Activated CD4-positive, alpha-beta T cell treated with anti-CD3 and anti-CD28 coated beads, Interleukin-2, Interleukin-4, amounts not matched to agents 100 ng/mL and 50 ng/mL, durations not matched to agents 16 hours and 8 hours (primary cell): ENCODE measurements around the gene IRAK1.

Experiments
- DNase-seq: peaks from one replicate; pipeline ENCODE4 v3.0.0-alpha.2; 2020; ENCODE audit warnings: low spot score

IRAK1 gene

DNA sequence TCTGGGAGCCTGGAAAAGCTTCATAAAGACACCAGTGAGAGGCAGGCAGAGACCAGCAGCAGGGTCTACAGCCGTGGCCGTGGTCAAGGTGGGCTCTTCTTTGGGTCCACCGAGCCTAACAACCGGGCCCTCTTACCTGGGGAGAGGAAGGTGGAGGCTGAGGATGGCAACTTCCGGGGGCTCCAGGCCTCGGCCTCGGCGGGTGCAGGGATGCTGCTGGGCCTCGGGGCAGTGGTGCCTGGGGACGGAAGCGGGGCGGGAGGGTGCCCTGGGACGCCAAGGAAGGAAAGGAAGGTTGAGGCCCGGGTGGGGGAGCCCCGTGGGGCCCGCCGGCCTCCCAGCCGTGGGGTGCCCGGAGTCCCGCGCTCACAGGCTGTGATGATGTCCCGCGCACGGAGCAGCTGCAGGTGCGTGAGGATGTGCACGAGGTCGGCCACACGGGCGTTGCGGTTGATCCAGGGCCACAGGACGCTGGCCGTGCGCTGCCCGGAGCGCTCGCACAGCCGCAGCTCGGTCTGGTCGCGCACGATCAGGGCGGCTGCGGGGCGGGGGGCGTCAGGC, 561 bp downstream of the IRAK1 start:
- DNase-seq = peak; percentile 15

DNA sequence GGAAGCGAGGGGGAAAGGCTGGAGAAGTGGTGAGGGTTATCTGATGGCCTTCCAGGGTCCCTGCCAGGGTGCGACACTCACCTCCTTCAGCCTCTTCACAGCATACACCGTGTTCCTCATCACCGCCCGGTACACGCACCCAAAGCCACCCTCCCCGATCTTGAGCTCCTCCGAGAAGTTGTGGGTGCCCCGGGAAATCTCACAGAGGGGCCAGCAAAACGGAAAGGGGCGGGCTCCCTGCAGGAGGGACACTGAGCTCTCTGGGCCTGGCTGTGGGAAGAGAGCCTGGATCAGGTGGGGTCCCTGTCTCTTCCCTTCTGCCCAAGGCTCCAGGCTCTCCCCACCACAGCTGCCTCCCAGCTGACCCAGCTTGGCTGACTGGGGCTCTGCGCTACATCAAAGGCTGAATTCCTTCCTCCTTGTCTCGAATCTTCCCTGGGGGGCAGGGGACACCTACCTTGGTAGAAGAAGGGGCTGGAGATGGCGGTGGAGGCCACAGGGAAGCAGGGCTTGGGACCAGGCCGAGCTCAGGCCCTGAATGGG, 1.1 kb downstream of the IRAK1 start:
- DNase-seq = no peak

- DNase-seq = no peak
Measured at GRCh38 chrX:154017766-154018517, 1.8 kb downstream of the IRAK1 start.

GRCh38 chrX:154016366-154017076, 3.2 kb downstream of the IRAK1 start:
- no peak for DNase-seq

DNA sequence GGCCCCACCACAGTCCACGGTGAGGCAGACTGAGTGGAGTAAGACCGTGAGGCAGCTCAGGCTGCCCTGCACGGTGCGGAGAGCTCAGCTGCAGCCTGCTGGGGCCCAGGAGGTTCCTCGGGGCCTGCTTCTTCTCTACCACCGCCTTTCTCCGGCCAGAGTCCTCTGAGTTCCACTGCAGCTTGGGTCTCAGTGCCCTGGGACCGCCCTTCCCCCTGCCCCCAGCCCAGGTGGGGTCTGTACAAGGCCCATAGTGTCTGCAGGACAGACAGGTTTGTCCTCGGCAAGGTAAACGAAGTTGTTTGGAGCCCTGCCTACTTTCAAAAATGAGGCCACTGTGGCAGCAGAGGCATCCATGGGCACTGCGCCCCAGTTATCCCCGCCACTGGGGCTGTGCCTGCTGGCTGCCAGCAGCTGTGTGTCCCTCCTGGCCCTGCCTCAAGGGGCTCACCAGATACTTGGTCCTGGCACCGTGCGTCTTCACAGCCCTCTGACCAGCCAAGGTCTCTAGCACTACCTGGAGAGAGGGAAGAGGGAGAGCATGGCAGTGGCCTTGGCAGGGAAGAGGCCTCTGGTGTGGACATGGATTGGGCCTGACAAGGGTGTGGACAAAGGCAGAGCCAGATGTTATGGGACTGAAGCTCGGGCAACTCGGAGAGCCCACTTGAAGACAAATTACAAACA, 4.0 kb downstream of the IRAK1 start:
- DNase-seq = no peak

DNA sequence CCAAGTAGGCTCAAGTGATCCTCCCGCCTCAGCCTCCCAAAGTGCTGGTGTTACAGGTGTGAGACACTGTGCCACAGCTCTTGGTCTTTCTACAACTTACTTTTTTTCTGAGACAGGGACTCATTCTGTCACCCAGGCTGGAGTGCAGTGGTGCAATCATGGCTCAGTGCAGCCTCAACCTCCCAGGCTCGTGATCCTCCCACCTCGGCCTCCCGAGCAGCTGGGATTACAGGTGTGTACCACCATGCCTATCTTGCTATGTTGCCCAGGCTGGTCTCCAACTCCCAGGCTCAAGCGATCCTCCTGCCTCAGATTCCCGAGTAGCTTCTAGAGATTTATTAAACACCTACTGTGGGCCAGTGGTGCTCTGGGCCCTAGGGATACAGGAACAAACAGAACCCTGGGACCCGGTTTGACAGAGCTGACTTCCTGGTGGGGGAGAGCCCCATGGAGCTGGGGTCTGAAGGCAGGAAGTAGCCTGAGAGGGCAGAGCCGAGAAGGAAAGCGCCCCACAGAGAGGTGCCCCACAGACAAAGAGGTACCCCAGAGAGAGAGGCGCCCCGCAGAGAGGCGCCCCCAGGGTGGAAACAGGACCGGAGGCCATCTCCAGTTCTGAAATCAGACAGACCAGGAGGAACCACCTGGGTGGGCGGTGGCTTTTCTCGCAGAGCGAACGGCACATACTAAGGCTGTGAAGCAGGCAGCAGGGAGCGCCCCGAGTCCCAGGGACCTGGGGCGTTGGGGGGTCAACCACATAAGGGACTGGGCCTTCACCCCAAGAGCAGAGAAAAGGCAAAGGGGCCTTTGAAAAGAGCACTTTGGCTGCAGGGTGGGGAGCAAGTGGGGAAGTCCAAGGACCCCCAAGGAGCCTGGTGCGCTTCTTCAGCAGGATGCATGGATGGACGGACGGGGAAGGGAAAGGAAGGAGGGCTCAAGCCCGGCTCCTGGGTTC, 5.0 kb downstream of the IRAK1 start:
- DNase-seq = no peak

DNA sequence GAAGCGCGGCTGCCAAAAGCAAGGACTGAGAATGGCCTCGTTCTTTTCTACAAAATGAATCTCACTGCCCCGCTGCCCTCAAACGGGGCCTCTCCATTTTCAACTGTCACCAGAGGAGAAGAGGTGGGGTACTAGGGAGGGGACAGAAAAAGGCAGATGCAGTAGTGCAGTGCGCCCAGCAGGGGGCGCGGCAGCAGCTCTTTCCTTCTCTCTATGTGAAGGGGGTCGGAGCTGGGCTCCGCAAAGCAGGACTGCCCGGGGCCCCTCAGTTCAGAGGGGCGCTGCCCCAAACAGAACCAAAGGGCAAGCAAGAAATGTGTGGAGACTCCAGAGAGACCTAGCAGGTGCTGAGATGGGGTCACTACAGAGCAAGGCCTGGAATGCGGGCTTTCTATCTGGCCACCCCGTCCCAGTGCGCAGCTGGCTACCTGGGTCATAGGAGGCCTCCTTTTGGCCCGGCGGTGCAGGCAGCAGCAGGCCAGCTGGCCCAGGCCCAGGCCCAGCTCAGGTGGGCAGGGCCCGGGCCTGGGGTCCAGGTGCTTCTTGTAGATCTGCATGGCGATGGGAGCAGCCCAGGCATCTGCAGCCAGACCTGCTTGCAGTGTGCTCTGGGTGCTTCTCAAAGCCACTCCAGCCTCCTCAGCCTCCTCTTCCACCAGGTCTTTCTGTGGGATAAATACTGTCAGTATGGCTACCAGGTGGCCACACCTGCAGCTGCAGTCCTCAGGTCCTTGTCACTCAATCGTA, 5.9 kb downstream of the IRAK1 start:
- peak; percentile 50 for DNase-seq

- DNase-seq = no peak
Measured at GRCh38 chrX:154013001-154013421, 6.7 kb downstream of the IRAK1 start.

GRCh38 chrX:154012336-154012991, 7.2 kb downstream of the IRAK1 start:
- no peak for DNase-seq

- DNase-seq = no peak
Measured at GRCh38 chrX:154011376-154012335, 8.0 kb downstream of the IRAK1 start.

GRCh38 chrX:154010330-154011087, 9.2 kb downstream of the IRAK1 start:
- DNase-seq = no peak

GRCh38 chrX:154008521-154008920, 11.2 kb downstream of the IRAK1 start:
- DNase-seq = no peak

GRCh38 chrX:154006947-154007346, 12.8 kb downstream of the IRAK1 start:
- DNase-seq = no peak

DNA sequence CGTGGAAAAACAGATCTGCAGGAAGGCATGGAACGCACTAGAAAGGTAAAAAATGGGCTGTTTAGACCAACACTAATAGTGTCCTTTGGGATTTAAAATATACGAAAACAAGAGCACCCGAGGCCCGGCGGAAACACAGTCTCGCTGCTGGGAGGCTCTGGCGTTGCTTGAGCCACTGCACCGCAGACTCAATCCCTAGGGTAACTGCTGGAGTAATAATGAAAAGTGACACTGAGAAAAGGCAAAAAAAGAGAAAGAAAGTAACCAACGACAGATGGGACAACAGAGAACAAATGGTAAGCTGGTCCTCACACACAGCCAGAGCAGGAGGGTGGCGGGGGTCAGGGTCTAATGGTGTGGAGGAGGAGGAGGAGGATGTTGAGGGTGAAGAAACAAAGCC, 15.4 kb downstream of the IRAK1 start:
- no peak for DNase-seq

GRCh38 chrX:154002215-154002719, 17.4 kb downstream of the IRAK1 start:
- peak; percentile 62 for DNase-seq

DNA sequence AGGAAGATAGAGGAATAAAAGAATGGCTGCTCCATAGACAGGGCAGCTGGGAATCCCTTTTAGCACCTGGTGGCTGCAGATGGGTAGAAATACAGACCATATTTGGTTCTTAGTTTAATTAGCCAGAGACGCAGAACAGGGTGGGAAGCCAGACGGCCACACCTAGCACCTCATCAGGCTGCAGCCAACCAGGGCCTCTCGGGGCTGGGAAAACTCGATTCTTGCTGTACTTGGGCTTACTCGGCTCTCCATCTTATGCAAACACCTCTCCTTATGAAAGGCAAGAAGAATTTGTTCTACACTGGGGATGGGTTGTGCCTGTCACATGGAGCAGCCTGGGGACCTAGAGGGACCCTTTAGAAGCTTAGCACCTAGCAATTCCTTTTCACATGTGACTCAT, 19.7 kb downstream of the IRAK1 start:
- no peak for DNase-seq

DNA sequence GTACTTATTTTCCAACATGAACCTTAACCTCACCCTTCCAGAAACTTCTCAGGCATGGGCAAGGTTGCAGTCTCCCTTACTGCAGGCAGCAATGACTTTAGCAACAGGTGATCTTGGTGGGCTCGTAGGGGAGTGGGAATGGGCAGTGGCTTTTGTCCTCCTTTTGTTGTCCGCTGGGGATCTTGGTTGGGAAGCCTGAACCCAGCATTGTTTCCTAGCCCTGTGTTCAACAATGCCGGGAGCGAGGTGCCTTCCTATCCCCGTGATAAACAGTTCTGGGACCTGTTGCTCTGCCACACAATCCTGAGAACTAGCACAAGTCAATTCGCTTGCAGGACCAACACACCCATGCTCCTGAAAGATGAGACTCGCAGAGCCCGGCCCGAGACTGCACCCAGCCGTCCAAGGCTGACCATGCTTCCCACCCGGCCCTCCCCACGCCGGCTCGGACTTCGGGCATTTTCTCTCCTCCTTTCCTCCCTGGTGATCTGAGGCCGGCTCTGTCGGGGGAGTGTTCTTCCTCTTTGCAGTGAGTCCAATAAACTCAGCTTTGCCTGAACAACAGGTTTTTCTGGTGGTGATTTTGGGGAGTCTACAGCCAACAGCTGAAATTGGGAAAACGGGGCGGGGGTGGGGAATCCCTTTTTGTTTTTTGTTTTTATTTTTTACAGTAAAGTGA, 20.2 kb downstream of the IRAK1 start:
- no peak for DNase-seq
